Stimulated activated naive CD4-positive, alpha-beta T cell (primary cell): ENCODE measurements around the gene SYNCRIP.
"Not testable (repeated sequence)": the region's sequence is repeated elsewhere in the genome, so short reads cannot be mapped to it uniquely, and the experiment has no call there.

Experiments used
- DNase-seq, 6 experiments: peaks; one replicate each; lab custom pipeline; 2025; lab: John Stamatoyannopoulos, UW

The SYNCRIP gene

DNA sequence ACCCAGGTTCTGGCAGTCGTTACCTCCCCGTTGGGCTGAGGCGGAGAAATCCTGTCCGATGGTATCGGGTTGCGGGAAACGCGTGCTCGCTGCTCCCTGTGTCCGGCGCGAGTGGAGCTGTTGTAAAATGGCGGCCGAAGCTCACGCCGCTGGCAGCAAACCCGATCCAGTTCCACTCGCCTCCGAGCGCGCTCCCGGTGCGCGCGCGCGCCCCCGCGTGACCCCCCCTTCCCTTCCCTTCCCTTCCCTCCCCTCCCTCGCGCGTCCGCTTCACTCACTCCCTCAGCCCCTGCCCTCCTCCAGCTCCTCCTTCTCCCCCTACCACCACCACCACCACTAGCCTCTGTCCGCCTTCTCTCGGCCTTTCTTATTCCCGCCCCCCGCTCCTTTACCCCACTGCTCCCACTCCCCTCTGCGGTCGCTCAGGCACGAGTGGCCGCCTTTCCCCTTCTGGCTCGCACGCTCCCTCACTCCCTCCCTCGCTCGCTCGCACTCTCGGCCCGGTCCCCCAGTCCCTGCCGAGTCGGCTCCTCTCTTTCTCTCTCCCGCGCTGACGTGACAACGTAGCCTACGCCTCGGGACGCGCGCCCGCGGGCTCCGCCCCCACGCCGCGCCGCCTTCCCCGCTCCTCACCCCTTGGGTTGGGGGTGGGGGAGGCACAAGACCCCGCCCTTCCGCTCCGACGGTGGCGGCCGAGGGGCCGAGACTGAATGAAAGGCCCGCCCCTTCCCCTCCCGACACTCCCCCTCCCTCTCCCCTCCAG, at the start of gene SYNCRIP:
Gene SYNCRIP (minus strand): TSS at position 113 of the 763 bp plus-strand sequence. CDS start 1,447 bp downstream, outside the sequence.
- DNase-seq: peak; percentile 96 to 99 (median 98)

GRCh38 chr6:85691478-85691877, 48.8 kb upstream of the SYNCRIP start:
- DNase-seq: no peak

DNA sequence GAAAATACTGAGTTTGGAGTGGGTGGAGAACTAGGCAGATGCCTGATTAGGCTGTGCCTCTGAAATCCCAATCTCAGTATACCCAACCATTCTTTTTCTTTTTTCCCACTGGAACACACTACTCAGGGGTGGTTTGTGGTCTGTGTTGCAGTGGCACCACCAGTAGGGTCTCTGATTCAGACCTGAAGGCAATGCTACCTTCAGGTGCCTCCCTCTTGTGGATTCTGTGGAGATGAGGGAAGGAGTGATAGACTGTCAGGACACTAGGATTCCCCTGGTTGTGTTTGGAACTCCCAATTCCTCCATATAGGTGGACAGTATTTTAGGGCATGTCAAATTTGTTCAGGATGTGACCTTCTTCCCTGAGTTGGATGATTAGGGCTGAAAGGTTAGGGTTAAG, 47.4 kb upstream of the SYNCRIP start:
- DNase-seq: no peak

DNA sequence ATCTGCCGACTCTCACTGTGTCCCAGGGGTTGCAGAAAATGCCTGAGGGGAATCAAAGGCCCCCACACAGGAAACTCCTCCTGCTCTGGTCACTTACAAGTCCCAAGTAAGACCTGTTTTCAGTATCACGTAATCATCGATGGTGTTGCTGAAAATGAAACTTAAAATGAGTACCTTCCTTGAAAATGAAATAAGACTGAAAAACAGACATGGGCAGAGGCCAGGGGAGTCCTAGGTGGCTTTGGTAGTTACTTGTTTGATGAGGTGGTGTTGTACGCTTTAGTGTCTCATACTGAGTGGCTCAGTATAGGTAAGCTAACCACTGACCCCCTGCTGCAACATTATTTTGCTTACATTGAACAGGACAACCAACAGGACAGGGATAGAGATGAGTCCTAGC, 43.0 kb upstream of the SYNCRIP start:
- DNase-seq: no peak

GRCh38 chr6:85684809-85685171, 42.1 kb upstream of the SYNCRIP start:
- no peak for DNase-seq

DNA sequence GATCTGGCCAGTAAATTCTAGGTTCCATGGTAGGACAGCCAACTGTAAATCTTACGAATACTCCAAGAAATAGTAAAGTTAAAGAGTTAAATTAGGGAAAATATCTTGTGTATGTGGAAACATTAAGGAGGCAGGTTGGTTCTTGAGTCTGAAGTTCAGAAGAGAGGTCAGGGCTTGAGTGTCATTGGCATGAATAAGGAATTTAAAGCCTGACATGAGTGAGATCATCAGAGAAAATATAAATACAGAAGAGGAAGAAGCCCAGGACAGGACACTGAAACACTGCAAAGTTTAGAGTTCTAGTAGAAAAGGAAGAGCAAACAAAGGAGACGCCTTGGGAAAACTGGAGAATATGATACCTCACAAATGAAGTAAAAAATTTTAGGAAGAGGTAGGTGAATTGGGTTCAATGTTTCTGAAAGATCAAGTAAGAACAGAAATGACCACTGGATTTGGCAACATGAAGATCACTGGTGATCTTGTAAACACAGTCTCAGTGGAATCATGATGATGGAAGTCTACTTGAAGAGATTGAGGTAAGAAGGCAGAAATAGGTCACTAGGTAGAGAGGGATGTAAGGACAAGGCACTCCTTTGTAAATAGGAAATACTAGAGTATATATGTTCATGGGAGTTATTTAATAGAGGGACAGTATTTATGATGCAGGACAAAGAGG, 41.6 kb upstream of the SYNCRIP start:
- DNase-seq: no peak

- DNase-seq: not testable (repeated sequence)
These were observed 39.2 kb upstream of the SYNCRIP start for GRCh38 chr6:85681899-85682298.

GRCh38 chr6:85680388-85680787, 37.7 kb upstream of the SYNCRIP start:
- no peak for DNase-seq

DNA sequence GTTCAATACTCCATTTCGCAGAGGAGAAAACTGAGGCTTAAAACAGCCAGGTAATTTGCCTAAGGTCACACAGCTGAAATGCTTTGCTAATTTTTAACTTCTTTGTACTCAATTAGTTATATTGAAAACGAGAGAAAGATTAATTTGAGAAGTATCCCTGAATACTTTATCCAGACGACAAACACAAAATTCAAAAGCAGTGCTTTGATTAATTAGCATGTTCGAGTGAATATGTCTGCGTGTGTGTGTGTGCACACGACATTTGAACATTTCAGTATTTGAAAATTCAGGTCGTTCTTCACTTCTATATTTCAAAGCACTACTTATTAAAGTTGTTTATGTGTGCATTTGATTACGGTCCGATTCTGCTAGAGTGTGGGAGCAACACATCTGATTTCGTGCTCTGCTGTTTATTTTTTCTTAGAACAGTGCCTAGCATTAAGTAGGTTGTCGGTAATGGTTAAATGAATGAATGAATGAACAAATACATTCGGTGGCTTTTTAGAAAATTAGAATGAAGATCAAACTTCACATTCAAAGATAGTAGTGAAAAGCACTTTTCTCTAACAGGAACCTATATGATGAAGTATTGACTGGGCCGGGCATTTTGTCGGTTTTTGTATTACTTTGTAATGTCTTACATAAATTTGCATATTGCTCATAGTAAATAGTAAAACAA, 36.9 kb upstream of the SYNCRIP start:
- DNase-seq: no peak

DNA sequence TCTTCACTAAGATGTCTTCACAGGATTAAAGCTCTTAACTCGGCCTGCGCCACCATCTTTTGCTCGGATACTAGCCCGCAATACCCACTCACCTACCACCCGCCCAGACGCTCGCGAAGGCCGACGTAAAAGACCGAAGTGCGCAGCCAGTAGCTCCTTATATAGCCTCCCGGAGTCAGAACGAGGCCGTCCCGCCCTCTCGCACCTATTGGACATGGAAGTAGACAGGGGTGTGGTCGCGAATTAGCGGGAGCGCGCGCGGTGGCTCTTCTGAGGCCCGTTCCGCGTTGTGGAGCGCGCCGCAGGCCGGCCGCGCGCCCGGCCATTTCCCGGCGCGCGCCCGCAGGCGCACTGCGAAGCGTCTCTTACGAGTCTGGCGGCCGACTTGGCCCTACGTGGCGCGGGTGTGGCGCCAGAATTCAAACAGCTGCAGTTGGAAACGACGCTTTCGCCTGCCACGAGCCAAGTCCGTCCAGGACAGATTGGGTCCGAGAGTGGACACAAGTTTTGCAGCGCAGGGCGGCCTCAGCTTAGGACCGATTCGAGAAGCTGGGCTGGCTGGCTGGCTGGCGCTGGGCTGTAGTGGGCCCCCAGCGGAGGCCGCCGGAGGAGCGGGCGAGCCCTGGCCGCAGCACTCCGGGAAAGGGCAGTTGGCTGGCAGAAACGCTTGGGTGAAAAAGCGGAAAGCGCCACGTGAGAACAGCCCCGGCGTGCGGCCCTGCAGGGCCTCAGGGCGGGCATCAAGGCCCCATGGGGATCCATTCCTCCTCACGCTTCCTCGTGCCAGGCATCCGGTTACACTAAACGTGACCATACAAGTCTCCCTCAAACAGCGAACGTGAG, 36.1 kb upstream of the SYNCRIP start:
- DNase-seq: peak; percentile 97 to 99 (median 98)

DNA sequence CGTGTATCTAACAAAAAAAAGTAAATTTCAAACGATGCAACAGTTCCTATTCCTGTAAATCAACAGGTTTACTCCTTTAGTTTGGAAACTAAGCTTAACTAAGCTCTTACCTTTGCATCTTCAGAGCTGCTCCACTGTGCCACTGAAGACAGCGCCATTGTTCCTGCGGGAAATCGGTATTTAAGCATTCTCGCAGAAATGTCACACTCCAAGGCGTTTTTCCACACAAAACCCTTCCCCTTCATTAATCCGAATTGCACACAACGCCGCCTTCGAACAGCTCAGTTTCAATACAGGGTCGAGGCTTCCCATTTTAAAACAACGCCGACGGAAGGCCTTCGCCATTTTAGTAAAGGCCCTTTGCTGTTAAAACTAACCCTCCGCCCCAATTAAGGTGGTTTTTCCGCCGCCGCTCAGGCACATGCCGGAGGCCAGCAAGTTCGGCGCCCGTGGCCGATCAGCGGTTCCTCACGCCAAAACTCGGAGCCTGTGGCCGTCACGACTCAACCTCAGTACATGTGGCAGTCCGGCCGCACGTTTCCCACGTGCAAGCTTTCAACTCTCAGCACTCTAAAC, 35.4 kb upstream of the SYNCRIP start:
- DNase-seq: peak in 1 of 6 experiments; percentile 62

DNA sequence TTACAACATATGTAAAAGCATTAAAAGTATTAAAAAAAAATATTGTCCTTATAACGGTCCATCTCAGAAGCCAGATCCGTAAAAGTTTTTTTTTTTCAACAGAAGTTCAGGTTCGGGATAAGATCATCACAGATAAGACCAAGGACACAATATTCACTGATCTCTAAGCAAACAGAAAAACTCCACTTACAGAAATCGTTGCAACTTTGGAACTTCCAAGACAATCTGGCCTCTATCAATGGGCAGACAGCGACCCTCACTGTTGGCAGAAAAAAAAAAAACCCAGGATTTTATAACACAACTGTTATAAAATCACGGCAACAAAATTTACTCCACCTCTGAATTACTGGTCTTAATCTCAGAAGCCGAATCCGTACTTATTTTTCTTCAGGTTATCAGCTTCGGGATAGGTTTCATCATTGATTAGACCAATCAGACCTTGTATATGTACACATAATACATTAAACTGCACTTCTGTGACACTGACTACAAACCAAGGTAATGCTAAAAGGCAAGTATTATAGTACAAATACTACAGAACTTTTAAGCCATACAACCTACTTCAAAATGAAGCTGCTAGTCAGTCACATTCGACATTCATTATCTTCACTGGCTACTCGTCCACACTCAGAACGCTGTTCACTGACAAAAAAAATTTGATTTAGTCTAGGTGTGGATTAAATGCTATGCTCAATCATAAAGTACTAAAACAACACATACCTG, 34.7 kb upstream of the SYNCRIP start:
- peak in 2 of 6 experiments; percentile 14 to 37 for DNase-seq

DNA sequence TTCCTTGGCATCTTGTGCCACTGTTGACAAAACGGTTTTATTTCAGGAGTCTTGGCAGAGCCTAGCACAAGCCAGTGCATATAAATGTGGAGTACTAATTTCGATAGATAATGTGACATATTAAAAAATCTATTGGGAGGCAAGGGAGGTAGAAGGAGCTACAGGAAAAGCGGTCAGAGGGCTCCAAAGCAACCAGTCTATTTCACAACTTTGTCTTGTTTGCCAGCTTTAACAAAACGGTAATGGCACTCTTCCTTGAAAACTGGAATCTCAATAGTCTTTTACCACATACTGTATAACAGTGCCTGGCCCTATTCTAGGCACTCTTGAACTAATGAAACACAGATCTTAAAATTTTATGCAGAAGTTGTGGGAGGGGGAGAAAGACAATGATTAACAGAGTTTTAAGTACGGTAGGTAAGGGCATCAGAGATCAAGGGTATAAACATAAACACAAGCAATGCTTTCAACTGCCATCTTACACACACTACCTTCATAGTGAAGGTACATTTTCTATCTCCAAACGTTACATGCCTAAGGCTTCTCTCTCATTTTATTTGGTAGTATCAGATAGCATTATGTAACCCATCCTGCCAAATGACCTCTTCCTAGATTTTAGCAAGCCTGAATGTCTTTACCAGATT, 33.5 kb upstream of the SYNCRIP start:
- peak in 1 of 6 experiments; percentile 8 for DNase-seq

DNA sequence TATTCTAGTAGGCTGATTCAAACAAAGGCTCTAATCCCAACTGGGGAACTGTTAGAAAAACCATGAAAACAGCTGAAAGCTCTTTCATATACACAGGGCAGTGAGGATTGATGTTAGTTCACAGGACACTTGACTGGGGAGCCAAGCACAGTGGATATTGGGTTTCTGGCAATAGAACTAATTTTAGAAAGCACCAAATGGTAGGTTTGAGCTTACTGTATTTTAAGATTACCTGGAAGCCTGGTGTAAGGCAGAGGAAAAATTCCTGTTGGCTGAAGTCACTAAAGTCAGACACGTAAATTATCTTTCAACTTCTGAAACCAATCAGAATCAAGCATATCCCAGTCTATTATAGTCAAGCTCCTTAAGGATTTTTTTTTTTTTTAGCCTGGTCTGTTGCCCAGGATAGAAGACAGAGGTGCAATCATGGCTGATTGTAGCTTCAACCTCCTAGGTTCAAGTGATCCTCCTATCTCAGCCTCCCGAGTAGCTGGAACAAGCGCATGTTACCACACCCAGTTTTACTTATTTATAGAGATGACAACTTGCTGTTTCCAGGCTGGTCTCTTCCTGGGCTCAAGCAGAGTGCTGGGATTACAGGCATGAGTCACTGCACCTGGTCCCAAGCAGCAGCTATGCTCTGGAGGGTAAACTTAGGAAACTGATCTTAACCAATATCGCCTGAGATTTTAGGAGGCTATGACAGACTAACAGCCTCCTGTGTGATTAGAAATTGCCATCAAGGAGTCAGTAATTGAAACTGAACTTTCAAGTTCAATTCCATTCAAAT, 32.5 kb upstream of the SYNCRIP start:
- DNase-seq: no peak

DNA sequence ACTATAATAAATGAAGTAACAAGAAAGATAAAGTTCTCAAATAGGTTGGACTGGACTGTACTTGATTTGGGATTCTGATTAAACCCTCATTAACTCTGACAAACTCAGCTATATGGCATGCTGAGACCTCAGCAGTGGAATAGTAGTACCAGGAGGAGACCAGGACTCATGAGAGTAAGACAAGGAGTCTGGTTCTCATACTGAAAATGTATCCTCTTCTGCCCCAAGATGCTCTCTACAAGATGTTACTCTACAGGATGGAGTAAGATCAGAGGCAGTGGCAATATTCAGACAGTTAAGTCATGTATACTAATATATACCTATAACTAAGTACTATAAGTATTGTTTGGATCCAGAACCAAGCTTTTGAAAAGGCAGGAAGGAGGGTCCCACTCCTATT, 31.9 kb upstream of the SYNCRIP start:
- no peak for DNase-seq

- DNase-seq: peak in 1 of 6 experiments; percentile 10
These were observed 30.8 kb upstream of the SYNCRIP start for GRCh38 chr6:85673198-85674139.

DNA sequence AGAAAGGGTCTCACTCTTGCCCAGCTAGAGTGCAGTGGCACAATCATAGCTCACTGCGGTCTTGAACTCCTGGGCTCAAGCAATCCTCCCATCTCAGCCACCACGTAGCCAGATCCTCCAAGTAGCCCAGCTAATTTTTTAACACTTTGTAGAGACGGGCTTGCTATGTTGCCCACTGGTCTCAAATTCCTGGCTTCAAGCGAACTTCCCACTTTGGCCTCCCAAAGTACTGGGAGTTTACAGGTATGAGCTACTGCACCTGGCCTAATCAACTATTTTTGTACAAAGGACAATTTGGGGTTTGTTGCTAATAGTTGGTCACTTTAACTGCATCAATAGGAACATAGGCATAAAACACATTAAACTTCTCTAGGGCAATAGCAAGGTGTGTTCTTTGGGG, 29.9 kb upstream of the SYNCRIP start:
- DNase-seq: peak in 1 of 6 experiments; percentile 10

DNA sequence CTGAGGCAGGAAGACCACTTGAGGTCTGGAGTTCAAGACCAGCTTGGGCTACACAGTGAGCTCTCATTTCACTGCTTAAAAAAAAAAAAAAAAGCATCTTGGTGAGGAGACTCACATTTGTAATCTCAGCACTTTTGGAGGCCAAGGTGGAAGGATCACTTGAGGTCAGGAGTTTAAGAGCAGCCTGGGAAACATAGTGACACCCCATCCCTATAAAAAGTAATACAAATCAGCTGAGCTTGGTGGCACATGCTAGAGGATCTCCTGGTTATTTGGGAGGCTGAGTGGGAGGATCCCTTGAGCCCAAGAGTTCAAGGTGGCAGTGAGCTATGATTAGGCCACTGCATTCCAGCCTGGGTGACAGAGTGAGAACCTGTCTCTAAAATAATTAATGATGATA, 29.4 kb upstream of the SYNCRIP start:
- no peak for DNase-seq
